Osteocyte (in vitro differentiated cells): ENCODE measurements around the gene NCOR1. TPM values are rescaled to one million over a fixed set of nuclear protein-coding genes. Genes with fewer than 3 reads are reported as not detected.
A peak's percentile ranks its signal among the peaks of the same experiment; 100 is the strongest.

Experiments used
- DNase-seq: peaks from one replicate; pipeline ENCODE4 v3.0.0; 2021; ENCODE audit warnings: mixed read lengths; ENCODE audit not compliant: unreplicated experiment; ENCODE audit errors: extremely low spot score
- H3K27ac Mint-ChIP-seq: one replicate; pipeline ENCODE4 v1.8.0; 2021; ENCODE audit warnings: mild to moderate bottlenecking, mixed read lengths; ENCODE audit not compliant: unreplicated experiment
- H3K27me3 Mint-ChIP-seq: one replicate; pipeline ENCODE4 v1.8.0; 2021; ENCODE audit warnings: mixed read lengths; ENCODE audit not compliant: unreplicated experiment
- H3K36me3 Mint-ChIP-seq: one replicate; pipeline ENCODE4 v1.8.0; 2021; ENCODE audit warnings: mixed read lengths; ENCODE audit not compliant: unreplicated experiment
- H3K4me1 Mint-ChIP-seq: one replicate; pipeline ENCODE4 v1.8.0; 2021; ENCODE audit warnings: mixed read lengths; ENCODE audit not compliant: unreplicated experiment
- H3K4me3 Mint-ChIP-seq: one replicate; pipeline ENCODE4 v1.8.0; 2021; ENCODE audit warnings: mild to moderate bottlenecking, moderate library complexity, mixed read lengths; ENCODE audit not compliant: unreplicated experiment
- H3K9me3 Mint-ChIP-seq: one replicate; pipeline ENCODE4 v1.8.0; 2021; ENCODE audit warnings: mixed read lengths; ENCODE audit not compliant: unreplicated experiment
- total RNA-seq: library from RNA; stranded (reverse); gene quantifications from 2 replicates; pipeline ENCODE4 v1.2.1, GENCODE V29; 2021
- TF ChIP-seq, protein P1 (sequence below): fragments of 200-600 bp; sonication (generic); IDR thresholded peaks from 2 replicates; pipeline ENCODE4 v1.5.0; 2021; ENCODE audit warnings: antibody characterized with exemption, mild to moderate bottlenecking, moderate library complexity

NCOR1 gene
- total RNA-seq, 1 donor from 2014 or later = 132 TPM

DNA sequence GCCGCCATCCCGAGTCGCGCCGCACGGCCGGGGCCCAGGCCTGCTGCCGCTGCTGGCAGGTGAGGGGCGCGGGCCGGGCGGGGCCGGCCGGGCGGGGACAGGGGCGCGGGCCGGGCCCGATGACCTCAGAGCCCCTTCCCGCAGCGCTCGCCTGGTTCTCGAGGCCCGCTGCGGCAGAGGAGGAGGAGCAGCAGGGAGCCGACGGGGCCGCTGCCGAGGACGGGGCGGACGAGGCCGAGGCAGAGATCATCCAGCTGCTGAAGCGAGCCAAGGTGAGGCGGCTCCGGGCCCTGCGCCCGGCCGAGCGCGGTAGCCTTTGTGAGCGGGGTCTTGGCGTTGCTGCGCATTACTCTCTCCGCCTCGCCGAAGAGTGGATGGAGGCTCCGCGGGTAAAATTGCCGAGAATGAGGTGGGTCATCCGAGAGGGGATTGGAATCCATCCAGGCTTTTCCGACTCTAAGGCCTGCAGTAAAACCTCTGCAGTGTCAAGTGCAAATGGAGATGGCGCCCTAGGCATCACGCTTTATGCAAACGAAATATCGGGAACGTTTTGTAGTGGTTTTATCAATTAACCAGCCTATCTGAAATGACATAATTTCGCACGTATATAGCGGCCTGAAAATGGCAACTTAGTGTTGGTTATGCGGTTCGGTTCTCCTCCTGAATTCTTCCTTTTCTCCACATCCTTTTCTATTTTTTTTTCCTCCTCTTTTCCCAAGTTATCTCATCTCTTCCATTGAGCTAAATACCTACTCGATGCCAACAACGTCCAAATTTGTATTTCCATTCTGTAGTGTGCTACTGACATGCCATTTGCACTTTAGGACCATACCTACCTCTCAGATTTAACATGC lies 215.1 kb downstream of the NCOR1 start:
- Mint-ChIP-seq H3K27ac (peak overlapping the region; percentile 74), H3K36me3 (peaks cover 40% of the 10 kb centered on the region), H3K4me1 (peaks cover 33% of the 10 kb centered on the region), H3K27me3 (no peaks in the 10 kb centered on the region), H3K9me3 (no peaks in the 10 kb centered on the region), H3K4me3 (peak overlapping the region; percentile 80)
- TF ChIP-seq, protein P1, sequence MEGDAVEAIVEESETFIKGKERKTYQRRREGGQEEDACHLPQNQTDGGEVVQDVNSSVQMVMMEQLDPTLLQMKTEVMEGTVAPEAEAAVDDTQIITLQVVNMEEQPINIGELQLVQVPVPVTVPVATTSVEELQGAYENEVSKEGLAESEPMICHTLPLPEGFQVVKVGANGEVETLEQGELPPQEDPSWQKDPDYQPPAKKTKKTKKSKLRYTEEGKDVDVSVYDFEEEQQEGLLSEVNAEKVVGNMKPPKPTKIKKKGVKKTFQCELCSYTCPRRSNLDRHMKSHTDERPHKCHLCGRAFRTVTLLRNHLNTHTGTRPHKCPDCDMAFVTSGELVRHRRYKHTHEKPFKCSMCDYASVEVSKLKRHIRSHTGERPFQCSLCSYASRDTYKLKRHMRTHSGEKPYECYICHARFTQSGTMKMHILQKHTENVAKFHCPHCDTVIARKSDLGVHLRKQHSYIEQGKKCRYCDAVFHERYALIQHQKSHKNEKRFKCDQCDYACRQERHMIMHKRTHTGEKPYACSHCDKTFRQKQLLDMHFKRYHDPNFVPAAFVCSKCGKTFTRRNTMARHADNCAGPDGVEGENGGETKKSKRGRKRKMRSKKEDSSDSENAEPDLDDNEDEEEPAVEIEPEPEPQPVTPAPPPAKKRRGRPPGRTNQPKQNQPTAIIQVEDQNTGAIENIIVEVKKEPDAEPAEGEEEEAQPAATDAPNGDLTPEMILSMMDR = no peak
- DNase-seq = no peak

DNA sequence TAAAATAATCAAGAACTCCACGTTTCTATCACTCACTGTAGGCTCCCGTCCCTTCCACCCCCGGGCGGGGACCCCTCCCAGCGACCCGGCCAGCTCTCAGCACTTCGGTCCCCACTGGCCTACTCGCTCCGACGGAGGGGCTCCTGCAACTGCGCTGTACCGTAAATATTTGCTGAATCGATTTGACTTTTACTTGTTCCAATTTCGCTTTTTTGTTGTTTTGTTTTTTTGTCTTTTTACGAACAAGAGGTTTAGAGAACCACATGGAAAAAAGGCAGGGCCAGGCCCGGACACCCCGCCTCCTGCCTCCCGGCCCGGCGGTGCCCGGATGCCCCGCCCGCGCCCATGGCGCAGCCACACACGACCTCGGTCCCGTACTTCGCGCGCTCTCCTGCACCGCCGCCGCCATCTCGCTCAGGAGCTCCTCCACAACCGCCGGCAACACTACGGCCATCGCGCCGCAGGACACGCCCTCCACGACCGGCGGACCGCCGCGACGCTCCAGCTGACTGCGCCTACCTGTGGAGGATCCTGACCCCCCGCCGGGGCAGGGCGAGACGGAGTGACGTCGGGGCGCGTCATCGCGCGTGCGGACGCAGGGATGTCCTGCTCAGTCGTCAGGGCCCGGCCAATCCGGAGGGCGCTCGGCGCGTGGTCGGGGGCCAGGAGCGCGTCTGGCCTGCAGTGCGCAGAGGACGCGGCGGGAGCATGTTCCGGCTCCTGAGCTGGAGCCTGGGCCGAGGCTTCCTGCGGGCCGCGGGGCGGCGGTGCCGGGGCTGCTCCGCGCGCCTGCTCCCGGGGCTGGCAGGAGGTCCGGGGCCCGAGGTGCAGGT lies 216.0 kb downstream of the NCOR1 start, which contains the start of the genes TTC19 and ZSWIM7:
TTC19 (plus strand) TSS at position 684 of the 833 bp plus-strand sequence; CDS start at position 709, 25 bp downstream.
ZSWIM7 (minus strand) TSS at position 564 of the 833 bp plus-strand sequence; CDS start at position 454, 110 bp downstream.
- Mint-ChIP-seq H3K27ac (peak within 1 kb of the TSS; percentile 98), H3K27me3 (no peaks in the 10 kb centered on the region), H3K4me1 (peaks cover 35% of the 10 kb centered on the region)

DNA sequence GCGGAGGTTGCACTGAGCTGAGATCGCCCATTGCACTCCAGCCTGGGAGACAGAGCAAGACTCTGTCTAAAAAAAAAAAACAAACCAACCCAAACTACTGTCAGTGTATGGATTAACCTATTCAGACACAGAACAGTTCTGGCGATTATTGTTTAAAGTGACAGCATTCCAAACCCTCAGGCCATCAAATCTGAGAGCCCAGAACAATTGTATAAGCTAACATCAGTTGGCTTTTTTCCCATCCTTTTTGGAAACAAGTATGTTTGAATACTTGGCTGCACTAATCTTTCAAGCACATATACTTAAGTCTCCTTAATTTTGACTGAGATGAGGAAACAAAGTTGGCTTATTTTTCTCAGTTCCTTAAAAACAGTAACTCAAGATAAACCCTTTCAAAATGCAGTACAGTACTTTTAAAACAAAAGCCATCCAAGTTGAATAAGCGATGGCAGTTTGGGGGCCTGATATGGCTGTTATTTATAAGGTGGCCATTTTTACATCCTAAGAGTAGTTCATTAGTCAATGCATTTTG lies 217.2 kb downstream of the NCOR1 start:
- TF ChIP-seq, protein P1 = no peak
- H3K36me3 Mint-ChIP-seq = peaks cover 22% of the 10 kb centered on the region
- H3K27me3 Mint-ChIP-seq = no peaks in the 10 kb centered on the region
- peak overlapping the region; percentile 93 for H3K4me3 Mint-ChIP-seq
- peaks cover 35% of the 10 kb centered on the region for H3K4me1 Mint-ChIP-seq
- no peak overlapping the region for H3K27ac Mint-ChIP-seq
- DNase-seq = no peak
- H3K9me3 Mint-ChIP-seq = no peaks in the 10 kb centered on the region

More for the DNA sequence above, 216.0 kb downstream of the NCOR1 start, which contains the start of the genes TTC19 and ZSWIM7:
- peak; percentile 97 for DNase-seq
- H3K36me3 Mint-ChIP-seq = peaks cover 31% of the 10 kb centered on the region
- H3K4me3 Mint-ChIP-seq = peak within 1 kb of the TSS; percentile 93
- no peaks in the 10 kb centered on the region for H3K9me3 Mint-ChIP-seq
- TF ChIP-seq, protein P1 = no peak

DNA sequence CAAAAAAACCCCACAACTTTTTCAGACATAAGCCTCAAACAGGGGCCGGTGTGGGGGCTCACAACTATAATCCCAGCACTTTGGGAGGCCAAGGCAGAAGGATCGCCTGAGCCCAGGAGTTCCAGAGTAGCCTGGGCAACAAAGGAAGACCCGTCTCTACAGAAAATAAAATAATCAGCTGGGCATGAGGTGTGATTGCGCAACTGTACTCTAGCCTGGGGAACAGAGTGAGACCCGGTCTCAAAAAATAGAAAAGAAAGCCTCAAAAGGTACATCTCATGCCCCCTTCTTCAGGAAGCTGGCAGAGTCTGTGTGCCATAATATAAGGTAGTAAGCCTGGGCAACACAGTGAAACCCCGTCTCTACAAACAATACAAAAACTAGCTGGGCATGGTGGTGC lies 219.0 kb downstream of the NCOR1 start:
- H3K9me3 Mint-ChIP-seq = no peaks in the 10 kb centered on the region
- H3K27me3 Mint-ChIP-seq = no peaks in the 10 kb centered on the region
- TF ChIP-seq, protein P1 = no peak
- H3K4me1 Mint-ChIP-seq = peaks cover 29% of the 10 kb centered on the region
- peaks cover 6% of the 10 kb centered on the region for H3K36me3 Mint-ChIP-seq
- no peak for DNase-seq
- no peak overlapping the region for H3K27ac Mint-ChIP-seq
- H3K4me3 Mint-ChIP-seq = no peak overlapping the region
